Chondrocyte (in vitro differentiated cells): ENCODE measurements around the gene CACNB2. TPM values are rescaled to one million over a fixed set of nuclear protein-coding genes. Genes with fewer than 3 reads are reported as not detected.
"Not testable (repeated sequence)": the region's sequence is repeated elsewhere in the genome, so short reads cannot be mapped to it uniquely, and the experiment has no call there.

Source experiments
- DNase-seq: peaks from one replicate; pipeline ENCODE4 v3.0.0; 2021; ENCODE audit warnings: mixed read lengths, low spot score
- H3K27ac Mint-ChIP-seq: one replicate; pipeline ENCODE4 v1.8.0; 2021; ENCODE audit warnings: mild to moderate bottlenecking, moderate library complexity, mixed read lengths; ENCODE audit not compliant: unreplicated experiment
- H3K27me3 Mint-ChIP-seq: 2 replicates; pipeline ENCODE4 v1.8.0; 2021; ENCODE audit warnings: low read depth, mixed read lengths
- H3K36me3 Mint-ChIP-seq: 2 replicates; pipeline ENCODE4 v1.8.0; 2021; ENCODE audit warnings: low read depth, mixed read lengths
- H3K4me1 Mint-ChIP-seq: 2 replicates; pipeline ENCODE4 v1.8.0; 2021; ENCODE audit warnings: low read depth, mild to moderate bottlenecking, mixed read lengths
- H3K4me3 Mint-ChIP-seq: one replicate; pipeline ENCODE4 v1.8.0; 2021; ENCODE audit warnings: mild to moderate bottlenecking, moderate library complexity, mixed read lengths; ENCODE audit not compliant: unreplicated experiment
- H3K9me3 Mint-ChIP-seq: 2 replicates; pipeline ENCODE4 v1.8.0; 2021; ENCODE audit warnings: low read depth, mixed read lengths
- CTCF ChIP-seq: fragments of 200-600 bp; sonication (generic); IDR thresholded peaks from 2 replicates; pipeline ENCODE4 v1.5.0; 2021; ENCODE audit warnings: antibody characterized with exemption, mild to moderate bottlenecking, moderate library complexity
- total RNA-seq: library from RNA; stranded (reverse); gene quantifications from 3 replicates; pipeline ENCODE4 v1.2.1, GENCODE V29; 2021

Gene CACNB2
- total RNA-seq, 1 donor from 2014 or later = 0.25 TPM

- Mint-ChIP-seq H3K9me3 (no peaks in the 10 kb centered on the region), H3K27me3 (peaks cover 37% of the 10 kb centered on the region)
Observed at GRCh38 chr10:18144396-18144795, 4.2 kb downstream of the CACNB2 start.

GRCh38 chr10:18144928-18145327, 4.7 kb downstream of the CACNB2 start:
- no peak for TF ChIP-seq CTCF
- Mint-ChIP-seq H3K4me3 (no peak overlapping the region), H3K9me3 (no peaks in the 10 kb centered on the region), H3K36me3 (no peaks in the 10 kb centered on the region), H3K27ac (no peak overlapping the region), H3K27me3 (peaks cover 34% of the 10 kb centered on the region), H3K4me1 (peaks cover 4% of the 10 kb centered on the region)
- DNase-seq = no peak

More at GRCh38 chr10:18144396-18144795, 4.2 kb downstream of the CACNB2 start:
- no peak for TF ChIP-seq CTCF
- Mint-ChIP-seq H3K27ac (no peak overlapping the region), H3K4me1 (peaks cover 6% of the 10 kb centered on the region), H3K36me3 (no peaks in the 10 kb centered on the region), H3K4me3 (no peak overlapping the region)
- DNase-seq = no peak

- Mint-ChIP-seq H3K9me3 (no peaks in the 10 kb centered on the region), H3K36me3 (no peaks in the 10 kb centered on the region), H3K4me1 (peaks cover 2% of the 10 kb centered on the region), H3K27me3 (peaks cover 32% of the 10 kb centered on the region), H3K4me3 (no peak overlapping the region), H3K27ac (no peak overlapping the region)
- no peak for DNase-seq
- TF ChIP-seq CTCF = no peak
Observed at GRCh38 chr10:18145652-18146051, 5.4 kb downstream of the CACNB2 start.

- H3K4me3 Mint-ChIP-seq = no peak overlapping the region
- no peaks in the 10 kb centered on the region for H3K36me3 Mint-ChIP-seq
- no peaks in the 10 kb centered on the region for H3K9me3 Mint-ChIP-seq
- TF ChIP-seq CTCF = no peak
- no peak overlapping the region for H3K27ac Mint-ChIP-seq
- DNase-seq = no peak
- no peaks in the 10 kb centered on the region for H3K4me1 Mint-ChIP-seq
- H3K27me3 Mint-ChIP-seq = peaks cover 24% of the 10 kb centered on the region
Observed at GRCh38 chr10:18149196-18149800, 9.1 kb downstream of the CACNB2 start.

- no peak for TF ChIP-seq CTCF
- Mint-ChIP-seq H3K36me3 (no peaks in the 10 kb centered on the region), H3K4me1 (no peaks in the 10 kb centered on the region), H3K9me3 (peaks cover 2% of the 10 kb centered on the region), H3K27ac (no peak overlapping the region), H3K27me3 (peaks cover 18% of the 10 kb centered on the region), H3K4me3 (no peak overlapping the region)
- no peak for DNase-seq
Observed at GRCh38 chr10:18151356-18151890, 11.2 kb downstream of the CACNB2 start.

GRCh38 chr10:18153381-18153780, 13.2 kb downstream of the CACNB2 start:
- H3K36me3 Mint-ChIP-seq, H3K27ac Mint-ChIP-seq, DNase-seq, H3K9me3 Mint-ChIP-seq, H3K4me3 Mint-ChIP-seq, H3K4me1 Mint-ChIP-seq: not testable (repeated sequence)
- H3K27me3 Mint-ChIP-seq = peaks cover 18% of the 10 kb centered on the region
